ENCODE results near the gene PPP1R11.
"Not testable (repeated sequence)": the region's sequence is repeated elsewhere in the genome, so short reads cannot be mapped to it uniquely, and the experiment has no call there.

Gene PPP1R11

GRCh38 chr6:30097902-30098768 is 31.1 kb downstream of the PPP1R11 start:
- no peak for DNase-seq (ENCODE audit: low spot score)

- no peak for DNase-seq (ENCODE audit: low spot score)
Observed at GRCh38 chr6:30100154-30100553, 33.2 kb downstream of the PPP1R11 start.

GRCh38 chr6:30100585-30101443 is 33.8 kb downstream of the PPP1R11 start:
- no peak for DNase-seq (ENCODE audit: low spot score)

- DNase-seq (ENCODE audit: low spot score) = peak; percentile 55
Observed at GRCh38 chr6:30101444-30102413, 34.7 kb downstream of the PPP1R11 start.

- no peak for DNase-seq (ENCODE audit: low spot score)
Observed at GRCh38 chr6:30102414-30102969, 35.5 kb downstream of the PPP1R11 start.

GRCh38 chr6:30102970-30103871 is 36.2 kb downstream of the PPP1R11 start:
- peak; percentile 89 for DNase-seq (ENCODE audit: low spot score)

- DNase-seq (ENCODE audit: low spot score) = no peak
Observed at GRCh38 chr6:30103872-30104179, 36.8 kb downstream of the PPP1R11 start.

- DNase-seq (ENCODE audit: low spot score) = no peak
Observed at GRCh38 chr6:30104661-30105060, 37.7 kb downstream of the PPP1R11 start.

GRCh38 chr6:30111266-30111856 is 44.4 kb downstream of the PPP1R11 start:
- no peak for DNase-seq (ENCODE audit: low spot score)

GRCh38 chr6:30112402-30112994 is 45.5 kb downstream of the PPP1R11 start:
- no peak for DNase-seq (ENCODE audit: low spot score)

GRCh38 chr6:30113003-30113759 is 46.2 kb downstream of the PPP1R11 start, which contains the start of gene TRIM31:
Gene TRIM31 (minus strand): TSS chr6:30113090. CDS start chr6:30112805, 285 bp downstream.
- no peak for DNase-seq (ENCODE audit: low spot score)

GRCh38 chr6:30113841-30114240 is 46.8 kb downstream of the PPP1R11 start:
- no peak for DNase-seq (ENCODE audit: low spot score)

GRCh38 chr6:30116724-30117123 is 49.7 kb downstream of the PPP1R11 start:
- DNase-seq (ENCODE audit: low spot score) = no peak

- DNase-seq (ENCODE audit: low spot score) = not testable (repeated sequence)
Observed at GRCh38 chr6:30118691-30119090, 51.7 kb downstream of the PPP1R11 start.

All from CD4-positive, alpha-beta T cell treated with Interleukin-2 at 100 ng/mL for 4 hours (primary cell).